SK-N-SH (cell line): ENCODE data around the gene ASH1L. TPM values are rescaled to one million over a fixed set of nuclear protein-coding genes. Genes with fewer than 3 reads are reported as not detected.

Experiments used
- CTCF ChIA-PET: fragments of 300-600, 350-600 bp; formaldehyde crosslinking; extraction: SDS; loops from one replicate; lab custom pipeline; 2021; lab: Yijun Ruan, JAX
- POLR2A ChIA-PET: fragments of 350-600 bp; sonication (Branson Sonifier 250); formaldehyde crosslinking; extraction: SDS; loops from one replicate; lab custom pipeline; 2020; ENCODE audit warnings: antibody characterized with exemption, inconsistent platforms; lab: Yijun Ruan, JAX
- DNase-seq: peaks from one replicate; pipeline ENCODE4 v3.0.0; 2012
- H2AFZ ChIP-seq: fragments of 200-600 bp; sonication (generic); 2 replicates; pipeline ENCODE4 v1.8.1; 2016; ENCODE audit warnings: antibody characterized with exemption, mild to moderate bottlenecking, low read depth
- H3F3A ChIP-seq: fragments of 200-600 bp; sonication (generic); replicated peaks from 2 replicates; pipeline ENCODE3; 2016; ENCODE audit warnings: antibody characterized with exemption, mild to moderate bottlenecking; ENCODE audit not compliant: insufficient read depth
- H3K27ac ChIP-seq, 2 experiments: fragments of 200-500 bp in 1 of 2; fragments of 200-600 bp in 1 of 2; sonication (Bioruptor generic) in 1 of 2; sonication (generic), shearing (Covaris generic) in 1 of 2; 2 replicates each; pipeline versions ENCODE4 v1.5.1 to v1.6.1; 2014 to 2016; ENCODE audit warnings: low read depth in 2 of 2, inconsistent platforms in 1 of 2, low read length in 1 of 2, mild to moderate bottlenecking in 1 of 2, mixed read lengths in 1 of 2
- H3K27me3 ChIP-seq: fragments of 200-600 bp; sonication (generic), shearing (Covaris generic); 2 replicates; pipeline ENCODE4 v1.6.1; 2016; ENCODE audit warnings: mixed run types; ENCODE audit not compliant: insufficient read depth
- H3K36me3 ChIP-seq, 2 experiments: fragments of 200-500 bp in 1 of 2; fragments of 200-600 bp in 1 of 2; sonication (Bioruptor generic) in 1 of 2; sonication (generic) in 1 of 2; replicated peaks in 1 of 2; 2 replicates each; pipeline versions ENCODE3 to v1.5.1; 2014 to 2016; ENCODE audit warnings: low read length in 1 of 2, mild to moderate bottlenecking in 1 of 2; ENCODE audit not compliant: insufficient read depth in 2 of 2, control insufficient read depth in 1 of 2
- H3K4me1 ChIP-seq, 2 experiments: fragments of 200-500 bp in 1 of 2; fragments of 200-600 bp in 1 of 2; sonication (Bioruptor generic) in 1 of 2; sonication (generic), shearing (Covaris generic) in 1 of 2; 2 replicates each; pipeline versions ENCODE4 v1.5.1 to v1.6.1; 2014 to 2016; ENCODE audit warnings: low read depth in 1 of 2, low read length in 1 of 2, mixed run types in 1 of 2; ENCODE audit not compliant: insufficient read depth in 2 of 2, control insufficient read depth in 1 of 2
- H3K4me2 ChIP-seq: fragments of 200-600 bp; sonication (generic), shearing (Covaris generic); 2 replicates; pipeline ENCODE4 v1.6.1; 2017; ENCODE audit warnings: mixed run types
- H3K4me3 ChIP-seq, 2 experiments: fragments of 200-500 bp in 1 of 2; fragments of 200-600 bp in 1 of 2; sonication (Bioruptor generic) in 1 of 2; sonication (generic), shearing (Covaris generic) in 1 of 2; 2 replicates each; pipeline versions ENCODE4 v1.5.1 to v1.8.1; 2014 to 2016; ENCODE audit warnings: low read depth in 2 of 2, inconsistent platforms in 1 of 2, low read length in 1 of 2, mild to moderate bottlenecking in 1 of 2, mixed read lengths in 1 of 2, moderate library complexity in 1 of 2
- H3K79me2 ChIP-seq: fragments of 200-600 bp; sonication (generic); 2 replicates; pipeline ENCODE4 v1.8.1; 2017; ENCODE audit warnings: mild to moderate bottlenecking; ENCODE audit not compliant: insufficient read depth
- H3K9ac ChIP-seq: fragments of 200-600 bp; sonication (generic); 2 replicates; pipeline ENCODE4 v1.6.1; 2017; ENCODE audit warnings: mixed run types
- H3K9me2 ChIP-seq: fragments of 200-600 bp; sonication (generic); 2 replicates; pipeline ENCODE4 v1.6.1; 2017; ENCODE audit warnings: mixed run types
- H3K9me3 ChIP-seq: fragments of 200-600 bp; sonication (generic); 2 replicates; pipeline ENCODE4 v1.6.1; 2017; ENCODE audit warnings: mixed run types, mild to moderate bottlenecking, moderate library complexity
- H4K20me1 ChIP-seq: fragments of 200-600 bp; sonication (generic); 2 replicates; pipeline ENCODE4 v1.6.1; 2017; ENCODE audit warnings: mild to moderate bottlenecking, mixed run types; ENCODE audit not compliant: insufficient read depth
- EP300 ChIP-seq, 2 experiments: IDR thresholded peaks; 2 replicates each; pipeline versions ENCODE4 v1.4.0 to v1.6.1; 2012; ENCODE audit warnings: borderline replicate concordance in 1 of 2, low read depth in 1 of 2, low read length in 1 of 2
- EZH2phosphoT487 ChIP-seq: fragments of 200-600 bp; sonication (generic); IDR thresholded peaks from 2 replicates; pipeline ENCODE4 v1.6.1; 2017; ENCODE audit warnings: low read depth, mixed run types, mild to moderate bottlenecking, antibody characterized with exemption, moderate library complexity, borderline replicate concordance
- FOXM1 ChIP-seq: IDR thresholded peaks from 2 replicates; pipeline ENCODE4 v1.4.0; 2012; ENCODE audit warnings: low read depth, mild to moderate bottlenecking
- GABPA ChIP-seq: IDR thresholded peaks from 2 replicates; pipeline ENCODE4 v1.4.0; 2012; ENCODE audit warnings: low read depth, mild to moderate bottlenecking
- JUND ChIP-seq: IDR thresholded peaks from 2 replicates; pipeline ENCODE4 v1.4.0; 2012
- MAX ChIP-seq: IDR thresholded peaks from 2 replicates; pipeline ENCODE4 v1.4.0; 2012; ENCODE audit warnings: low read depth
- MEF2A ChIP-seq: IDR thresholded peaks from 2 replicates; pipeline ENCODE4 v1.4.0; 2012; ENCODE audit warnings: low read depth, borderline replicate concordance
- MXI1 ChIP-seq: IDR thresholded peaks from 2 replicates; pipeline ENCODE4 v1.6.1; 2012; ENCODE audit warnings: mild to moderate bottlenecking, low read depth, low read length, improper control_type of control experiment
- RFX5 ChIP-seq: IDR thresholded peaks from 2 replicates; pipeline ENCODE4 v1.6.1; 2012; ENCODE audit warnings: mild to moderate bottlenecking, improper control_type of control experiment, low read length
- TEAD4 ChIP-seq: IDR thresholded peaks from 2 replicates; pipeline ENCODE4 v1.4.0; 2012; ENCODE audit warnings: mild to moderate bottlenecking, borderline replicate concordance; ENCODE audit not compliant: insufficient read depth
- WGBS: methylation state at CpG from one replicate; pipeline ENCODE4 v1.1.6; 2017; ENCODE audit warnings: low lambda C conversion rate; 5-methylcytosine and 5-hydroxymethylcytosine counted together
- polyA plus RNA-seq, 3 experiments: library from polyadenylated mRNA; depleted of rRNA; stranded (reverse); fragments of >200 nt; gene quantifications; 2 replicates each; pipeline ENCODE4 v1.2.3, GENCODE V29; 2012
- TF ChIP-seq, protein P1 (sequence below): IDR thresholded peaks from 2 replicates; pipeline ENCODE4 v1.4.0; 2012; ENCODE audit warnings: low read depth, borderline replicate concordance
- TF ChIP-seq, protein P2 (sequence below): IDR thresholded peaks from 2 replicates; pipeline ENCODE4 v1.6.1; 2012; ENCODE audit warnings: mild to moderate bottlenecking, low read depth, low read length, moderate library complexity

Gene ASH1L
- polyA plus RNA-seq, 1 of the 3 experiments (the other 2 are of a cell fraction) = 13.4 TPM

- TF ChIP-seq, protein P1, sequence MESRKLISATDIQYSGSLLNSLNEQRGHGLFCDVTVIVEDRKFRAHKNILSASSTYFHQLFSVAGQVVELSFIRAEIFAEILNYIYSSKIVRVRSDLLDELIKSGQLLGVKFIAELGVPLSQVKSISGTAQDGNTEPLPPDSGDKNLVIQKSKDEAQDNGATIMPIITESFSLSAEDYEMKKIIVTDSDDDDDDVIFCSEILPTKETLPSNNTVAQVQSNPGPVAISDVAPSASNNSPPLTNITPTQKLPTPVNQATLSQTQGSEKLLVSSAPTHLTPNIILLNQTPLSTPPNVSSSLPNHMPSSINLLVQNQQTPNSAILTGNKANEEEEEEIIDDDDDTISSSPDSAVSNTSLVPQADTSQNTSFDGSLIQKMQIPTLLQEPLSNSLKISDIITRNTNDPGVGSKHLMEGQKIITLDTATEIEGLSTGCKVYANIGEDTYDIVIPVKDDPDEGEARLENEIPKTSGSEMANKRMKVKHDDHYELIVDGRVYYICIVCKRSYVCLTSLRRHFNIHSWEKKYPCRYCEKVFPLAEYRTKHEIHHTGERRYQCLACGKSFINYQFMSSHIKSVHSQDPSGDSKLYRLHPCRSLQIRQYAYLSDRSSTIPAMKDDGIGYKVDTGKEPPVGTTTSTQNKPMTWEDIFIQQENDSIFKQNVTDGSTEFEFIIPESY = no peak
- TF ChIP-seq GABPA (no peak), MEF2A (no peak), JUND (no peak), MAX (no peak), MXI1 (no peak), EP300 (IDR thresholded peaks at IDR 0.05; ENCODE audit: borderline replicate concordance in 1 of 2, low read depth in 1 of 2, low read length in 1 of 2) (no peak), EZH2phosphoT487 (no peak), RFX5 (no peak), FOXM1 (no peak), TEAD4 (no peak)
- TF ChIP-seq, protein P2, sequence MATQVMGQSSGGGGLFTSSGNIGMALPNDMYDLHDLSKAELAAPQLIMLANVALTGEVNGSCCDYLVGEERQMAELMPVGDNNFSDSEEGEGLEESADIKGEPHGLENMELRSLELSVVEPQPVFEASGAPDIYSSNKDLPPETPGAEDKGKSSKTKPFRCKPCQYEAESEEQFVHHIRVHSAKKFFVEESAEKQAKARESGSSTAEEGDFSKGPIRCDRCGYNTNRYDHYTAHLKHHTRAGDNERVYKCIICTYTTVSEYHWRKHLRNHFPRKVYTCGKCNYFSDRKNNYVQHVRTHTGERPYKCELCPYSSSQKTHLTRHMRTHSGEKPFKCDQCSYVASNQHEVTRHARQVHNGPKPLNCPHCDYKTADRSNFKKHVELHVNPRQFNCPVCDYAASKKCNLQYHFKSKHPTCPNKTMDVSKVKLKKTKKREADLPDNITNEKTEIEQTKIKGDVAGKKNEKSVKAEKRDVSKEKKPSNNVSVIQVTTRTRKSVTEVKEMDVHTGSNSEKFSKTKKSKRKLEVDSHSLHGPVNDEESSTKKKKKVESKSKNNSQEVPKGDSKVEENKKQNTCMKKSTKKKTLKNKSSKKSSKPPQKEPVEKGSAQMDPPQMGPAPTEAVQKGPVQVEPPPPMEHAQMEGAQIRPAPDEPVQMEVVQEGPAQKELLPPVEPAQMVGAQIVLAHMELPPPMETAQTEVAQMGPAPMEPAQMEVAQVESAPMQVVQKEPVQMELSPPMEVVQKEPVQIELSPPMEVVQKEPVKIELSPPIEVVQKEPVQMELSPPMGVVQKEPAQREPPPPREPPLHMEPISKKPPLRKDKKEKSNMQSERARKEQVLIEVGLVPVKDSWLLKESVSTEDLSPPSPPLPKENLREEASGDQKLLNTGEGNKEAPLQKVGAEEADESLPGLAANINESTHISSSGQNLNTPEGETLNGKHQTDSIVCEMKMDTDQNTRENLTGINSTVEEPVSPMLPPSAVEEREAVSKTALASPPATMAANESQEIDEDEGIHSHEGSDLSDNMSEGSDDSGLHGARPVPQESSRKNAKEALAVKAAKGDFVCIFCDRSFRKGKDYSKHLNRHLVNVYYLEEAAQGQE = no peak
- no peak overlapping the region for H3K4me3 ChIP-seq
- no peak overlapping the region for H3K27ac ChIP-seq
- DNase-seq = no peak
- no peak overlapping the region for H2AFZ ChIP-seq
- no peaks in the 10 kb centered on the region for H3K27me3 ChIP-seq
- H3K79me2 ChIP-seq = no peaks in the 10 kb centered on the region
- no peak overlapping the region for H3K9ac ChIP-seq
- H3K4me2 ChIP-seq = no peak overlapping the region
- no peaks in the 10 kb centered on the region for H4K20me1 ChIP-seq
- H3F3A ChIP-seq = no peaks in the 10 kb centered on the region
- POLR2A ChIA-PET = no interaction called here
- H3K4me1 ChIP-seq = no peaks in the 10 kb centered on the region
- 90% methylated on average over 3 of the region's 3 CpGs for WGBS
- H3K9me3 ChIP-seq = no peaks in the 10 kb centered on the region
- no peaks in the 10 kb centered on the region for H3K9me2 ChIP-seq
- peaks cover 67 to 76% of the 10 kb centered on the region in 2 experiments for H3K36me3 ChIP-seq
- CTCF ChIA-PET = interaction anchor here (1.5 kb wide), 1 partner anchor 161 kb away, joined by 6 read pairs; no protein-coding TSS in a partner anchor
These were observed 219.8 kb downstream of the ASH1L start for GRCh38 chr1:155342842-155343241.
